AG10803 (cell line): ENCODE results near the gene CD209.

Experiments used
- DNase-seq: peaks from one replicate; pipeline ENCODE4 v3.0.0; 2010; ENCODE audit warnings: low read depth
- H3K4me3 ChIP-seq: 2 replicates; pipeline ENCODE4 v1.5.1; 2011; ENCODE audit warnings: mild to moderate bottlenecking, low read length, control low read depth
- TF ChIP-seq, protein P1 (sequence below): conservative IDR thresholded peaks from 2 replicates; pipeline ENCODE4 v1.5.1; 2011; ENCODE audit warnings: mild to moderate bottlenecking, low read length, control low read depth, inconsistent platforms

The CD209 gene

GRCh38 chr19:7788933-7789323 is 41.6 kb upstream of the CD209 start:
- DNase-seq = no peak
- TF ChIP-seq, protein P1, sequence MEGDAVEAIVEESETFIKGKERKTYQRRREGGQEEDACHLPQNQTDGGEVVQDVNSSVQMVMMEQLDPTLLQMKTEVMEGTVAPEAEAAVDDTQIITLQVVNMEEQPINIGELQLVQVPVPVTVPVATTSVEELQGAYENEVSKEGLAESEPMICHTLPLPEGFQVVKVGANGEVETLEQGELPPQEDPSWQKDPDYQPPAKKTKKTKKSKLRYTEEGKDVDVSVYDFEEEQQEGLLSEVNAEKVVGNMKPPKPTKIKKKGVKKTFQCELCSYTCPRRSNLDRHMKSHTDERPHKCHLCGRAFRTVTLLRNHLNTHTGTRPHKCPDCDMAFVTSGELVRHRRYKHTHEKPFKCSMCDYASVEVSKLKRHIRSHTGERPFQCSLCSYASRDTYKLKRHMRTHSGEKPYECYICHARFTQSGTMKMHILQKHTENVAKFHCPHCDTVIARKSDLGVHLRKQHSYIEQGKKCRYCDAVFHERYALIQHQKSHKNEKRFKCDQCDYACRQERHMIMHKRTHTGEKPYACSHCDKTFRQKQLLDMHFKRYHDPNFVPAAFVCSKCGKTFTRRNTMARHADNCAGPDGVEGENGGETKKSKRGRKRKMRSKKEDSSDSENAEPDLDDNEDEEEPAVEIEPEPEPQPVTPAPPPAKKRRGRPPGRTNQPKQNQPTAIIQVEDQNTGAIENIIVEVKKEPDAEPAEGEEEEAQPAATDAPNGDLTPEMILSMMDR = no peak
- H3K4me3 ChIP-seq = no peak overlapping the region

DNA sequence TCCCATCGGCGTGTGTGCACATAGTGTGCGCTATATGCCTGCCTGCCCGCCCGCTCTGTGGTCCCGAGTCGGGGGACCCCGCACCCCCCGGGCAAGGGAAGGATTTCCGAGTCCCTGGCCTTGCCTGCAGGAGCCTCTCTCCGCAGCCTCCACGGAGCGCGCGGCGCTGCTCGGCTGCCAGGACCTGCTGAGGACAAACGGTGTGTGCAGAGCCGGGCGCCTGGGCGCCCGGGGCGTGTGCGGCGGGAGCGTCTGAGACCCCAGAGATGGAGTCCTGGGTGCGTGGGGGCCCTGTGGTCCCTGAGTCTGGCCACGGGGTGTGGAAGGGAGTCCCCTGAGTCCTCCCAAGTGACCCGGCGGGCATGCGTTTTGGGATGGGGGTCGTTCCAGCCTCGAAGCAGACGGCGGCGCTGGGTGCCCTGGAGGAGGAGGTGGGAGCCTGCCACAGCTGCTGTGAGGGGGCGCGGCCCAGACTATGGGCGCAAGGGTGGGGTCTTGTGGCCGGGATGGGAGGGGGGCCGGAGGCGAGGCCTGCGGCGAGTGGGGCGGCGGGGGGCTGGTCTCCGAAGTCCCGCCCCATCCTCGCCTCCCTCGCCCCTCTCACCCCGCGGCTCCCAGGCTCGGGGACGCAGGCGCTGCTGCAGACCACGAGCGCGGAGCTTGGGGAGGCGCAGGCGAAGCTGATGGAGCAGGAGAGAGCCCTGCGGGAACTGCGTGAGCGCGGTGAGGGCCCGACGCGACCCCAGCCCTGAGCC is 41.0 kb upstream of the CD209 start:
- H3K4me3 ChIP-seq = no peak overlapping the region
- DNase-seq = no peak
- TF ChIP-seq, protein P1 = no peak

DNA sequence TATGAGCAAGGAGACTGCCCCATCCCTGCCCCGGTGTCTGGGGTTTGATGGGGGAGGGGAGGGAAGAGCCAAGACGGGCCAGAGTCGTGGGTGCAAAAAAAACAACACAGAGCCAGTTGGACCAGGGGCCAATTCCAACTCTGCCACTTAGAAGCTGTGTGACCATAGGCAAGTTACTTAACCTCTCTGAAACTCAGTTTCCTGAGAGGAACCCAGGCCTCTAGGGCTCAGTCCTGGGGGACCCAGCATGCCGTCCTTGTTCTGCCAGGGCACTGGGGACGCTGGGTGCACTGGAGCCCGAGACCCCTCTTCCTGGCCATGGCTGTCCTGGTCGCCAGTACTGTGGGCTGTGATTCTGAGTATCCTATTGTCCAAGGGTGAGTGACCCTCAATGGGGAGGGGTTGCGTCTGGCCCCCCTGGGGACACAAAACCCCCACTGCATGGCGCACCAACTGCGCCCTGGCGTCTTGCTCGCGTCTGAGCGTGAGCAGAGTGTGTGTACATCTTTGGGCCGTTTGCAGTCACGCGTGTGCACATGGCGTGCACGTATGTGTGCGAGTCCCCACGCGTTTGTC is 40.4 kb upstream of the CD209 start:
- DNase-seq = no peak
- TF ChIP-seq, protein P1 = no peak
- H3K4me3 ChIP-seq = no peak overlapping the region

GRCh38 chr19:7787141-7787540 is 39.8 kb upstream of the CD209 start:
- no peak overlapping the region for H3K4me3 ChIP-seq
- TF ChIP-seq, protein P1 = no peak
- no peak for DNase-seq

GRCh38 chr19:7784856-7785255 is 37.5 kb upstream of the CD209 start:
- no peak for DNase-seq
- H3K4me3 ChIP-seq = no peak overlapping the region
- TF ChIP-seq, protein P1 = no peak

DNA sequence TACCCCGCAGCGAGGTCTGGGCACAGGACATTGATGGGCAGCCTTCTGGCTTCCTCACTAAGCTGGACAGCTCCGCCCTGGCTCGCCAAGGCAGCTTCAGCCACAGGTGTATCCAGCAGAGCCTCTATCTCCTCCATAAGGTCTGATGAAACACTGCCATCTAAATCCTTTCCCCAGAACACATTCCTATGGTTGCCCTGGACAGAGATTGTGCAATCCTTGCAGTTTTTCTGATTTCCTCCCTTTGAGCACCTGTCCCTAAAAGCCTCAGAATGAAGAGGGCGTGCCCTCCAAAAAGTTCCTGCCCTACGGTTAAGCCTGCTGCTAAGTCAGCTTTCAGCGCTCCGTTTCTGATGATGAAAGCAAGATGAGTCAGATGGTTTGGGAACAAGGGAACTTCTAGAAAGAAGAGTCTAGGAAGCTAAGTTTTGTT is 36.7 kb upstream of the CD209 start:
- H3K4me3 ChIP-seq = no peak overlapping the region
- TF ChIP-seq, protein P1 = no peak
- DNase-seq = peak; percentile 23

- DNase-seq = no peak
- TF ChIP-seq, protein P1 = no peak
- no peak overlapping the region for H3K4me3 ChIP-seq
These were observed 33.8 kb upstream of the CD209 start for GRCh38 chr19:7781157-7781556.
